Ascending aorta (tissue), 2 donors: ENCODE data around the gene RELL2. TPM values are rescaled to one million over a fixed set of nuclear protein-coding genes. Genes with fewer than 3 reads are reported as not detected.

ENCODE experiments used
- DNase-seq, 2 donors: peaks; one replicate each; pipeline ENCODE4 v3.0.0-alpha.2; 2019; ENCODE audit warnings: low spot score in 2 of 2
- H3K27ac ChIP-seq, 2 donors: fragments of 200-600 bp; sonication (generic); one replicate each; pipeline ENCODE4 v1.5.1; 2016 to 2017; ENCODE audit warnings: mild to moderate bottlenecking in 1 of 2
- H3K27me3 ChIP-seq: fragments of 200-600 bp; sonication (generic); one replicate; pipeline ENCODE4 v1.5.1; 2017
- H3K36me3 ChIP-seq, 2 donors: fragments of 200-600 bp; sonication (generic); one replicate each; pipeline ENCODE4 v1.5.1; 2016
- H3K4me1 ChIP-seq, 2 donors: fragments of 200-600 bp; sonication (generic); one replicate each; pipeline ENCODE4 v1.5.1; 2016 to 2017; ENCODE audit warnings: mild to moderate bottlenecking in 1 of 2
- H3K4me3 ChIP-seq, 2 donors: fragments of 200-600 bp; sonication (generic); one replicate each; pipeline ENCODE4 v1.5.1; 2016 to 2017; ENCODE audit warnings: mild to moderate bottlenecking in 1 of 2
- H3K9me3 ChIP-seq, 2 donors: fragments of 200-600 bp; sonication (generic); one replicate each; pipeline ENCODE4 v1.5.1; 2016
- intact Hi-C: fragments of 100-400 bp; cut with DNase I; formaldehyde crosslinking; loops from one replicate; pipeline ENCODE4 v1.15.1; 2023
- total RNA-seq: library from RNA; depleted of rRNA; stranded (reverse); fragments of >200 nt; gene quantifications from one replicate; pipeline ENCODE4 v1.1.0, GENCODE V29; 2016
- TF ChIP-seq, protein P1 (sequence below), 3 experiments: fragments of 200-600 bp in 2 of 3; fragments of 450-650 bp in 1 of 3; sonication (generic) in 2 of 3; IDR thresholded peaks; one replicate each; pipeline ENCODE4 v1.5.1; 2016 to 2019; ENCODE audit warnings: antibody characterized with exemption in 3 of 3, mild to moderate bottlenecking in 1 of 3, moderate library complexity in 1 of 3

Gene RELL2
- total RNA-seq, 1 donor from 2014 or later = 1.4 TPM

DNA sequence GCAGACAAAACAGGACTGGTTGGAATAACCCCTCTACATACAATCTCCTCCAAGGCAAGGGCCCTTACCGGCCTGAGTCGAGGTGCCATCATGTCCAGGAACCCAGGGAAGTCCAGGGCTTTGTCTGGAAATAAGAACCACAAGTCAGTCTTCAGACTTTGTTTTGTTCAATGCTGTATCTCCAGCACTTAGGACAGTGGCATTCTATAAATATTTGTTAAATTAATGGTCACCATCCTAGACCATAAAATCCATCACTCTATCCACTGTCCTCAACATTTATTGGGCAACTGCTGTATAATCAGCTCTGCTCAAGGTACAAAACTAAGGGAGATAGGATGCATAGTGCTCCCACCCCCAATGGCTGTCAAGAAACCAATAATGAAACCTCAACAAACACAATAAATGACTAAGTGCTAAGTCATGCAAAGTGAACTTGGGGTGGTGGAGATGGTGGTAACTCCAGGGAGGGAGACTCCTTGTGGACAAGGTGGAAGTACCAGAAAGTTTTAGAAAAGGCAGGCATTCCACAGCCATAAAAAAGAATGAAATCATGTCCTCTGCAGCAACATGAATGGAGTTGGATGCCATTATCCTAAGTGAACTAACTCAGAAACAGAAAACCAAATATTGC lies 5.0 kb downstream of the RELL2 start:
- intact Hi-C loops = no loop called here
- Histone ChIP-seq H3K36me3 (peaks cover 26 to 50% of the 10 kb centered on the region in 2 donors), H3K4me1 (peaks cover 8 to 9% of the 10 kb centered on the region in 2 donors), H3K27me3 (no peaks in the 10 kb centered on the region), H3K9me3 (no peaks in the 10 kb centered on the region), H3K4me3 (no peak overlapping the region), H3K27ac (no peak overlapping the region)
- TF ChIP-seq, protein P1, sequence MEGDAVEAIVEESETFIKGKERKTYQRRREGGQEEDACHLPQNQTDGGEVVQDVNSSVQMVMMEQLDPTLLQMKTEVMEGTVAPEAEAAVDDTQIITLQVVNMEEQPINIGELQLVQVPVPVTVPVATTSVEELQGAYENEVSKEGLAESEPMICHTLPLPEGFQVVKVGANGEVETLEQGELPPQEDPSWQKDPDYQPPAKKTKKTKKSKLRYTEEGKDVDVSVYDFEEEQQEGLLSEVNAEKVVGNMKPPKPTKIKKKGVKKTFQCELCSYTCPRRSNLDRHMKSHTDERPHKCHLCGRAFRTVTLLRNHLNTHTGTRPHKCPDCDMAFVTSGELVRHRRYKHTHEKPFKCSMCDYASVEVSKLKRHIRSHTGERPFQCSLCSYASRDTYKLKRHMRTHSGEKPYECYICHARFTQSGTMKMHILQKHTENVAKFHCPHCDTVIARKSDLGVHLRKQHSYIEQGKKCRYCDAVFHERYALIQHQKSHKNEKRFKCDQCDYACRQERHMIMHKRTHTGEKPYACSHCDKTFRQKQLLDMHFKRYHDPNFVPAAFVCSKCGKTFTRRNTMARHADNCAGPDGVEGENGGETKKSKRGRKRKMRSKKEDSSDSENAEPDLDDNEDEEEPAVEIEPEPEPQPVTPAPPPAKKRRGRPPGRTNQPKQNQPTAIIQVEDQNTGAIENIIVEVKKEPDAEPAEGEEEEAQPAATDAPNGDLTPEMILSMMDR (IDR thresholded peaks at IDR 0.05) = no peak
- no peak for DNase-seq

DNA sequence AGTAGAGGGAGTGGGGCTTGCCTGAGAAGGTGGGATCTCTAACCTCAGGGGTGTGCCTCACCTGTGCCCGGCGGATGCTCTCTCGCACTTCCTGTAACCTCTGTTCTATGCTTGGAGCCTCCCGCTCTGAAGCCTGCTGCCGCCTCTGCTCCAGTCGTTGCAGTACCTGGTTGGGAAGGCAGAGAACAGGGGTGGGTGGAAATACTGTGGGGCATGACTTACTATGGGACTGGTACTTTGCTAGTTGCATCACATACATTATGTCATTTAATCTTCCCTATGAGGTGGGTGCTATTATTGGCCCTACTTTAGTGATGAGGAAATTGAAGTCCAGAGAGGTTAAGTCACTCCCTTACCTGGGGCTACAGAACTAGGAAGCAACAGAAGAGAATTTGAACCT lies 9.2 kb downstream of the RELL2 start:
- no peak overlapping the region for H3K27ac ChIP-seq
- H3K9me3 ChIP-seq = no peaks in the 10 kb centered on the region
- no peak for DNase-seq
- intact Hi-C loops = no loop called here
- peaks cover 31 to 62% of the 10 kb centered on the region in 2 donors for H3K36me3 ChIP-seq
- TF ChIP-seq, protein P1 (IDR thresholded peaks at IDR 0.05) = no peak
- no peaks in the 10 kb centered on the region for H3K27me3 ChIP-seq
- peaks cover 0 to 9% of the 10 kb centered on the region in 2 donors for H3K4me1 ChIP-seq
- H3K4me3 ChIP-seq = no peak overlapping the region

DNA sequence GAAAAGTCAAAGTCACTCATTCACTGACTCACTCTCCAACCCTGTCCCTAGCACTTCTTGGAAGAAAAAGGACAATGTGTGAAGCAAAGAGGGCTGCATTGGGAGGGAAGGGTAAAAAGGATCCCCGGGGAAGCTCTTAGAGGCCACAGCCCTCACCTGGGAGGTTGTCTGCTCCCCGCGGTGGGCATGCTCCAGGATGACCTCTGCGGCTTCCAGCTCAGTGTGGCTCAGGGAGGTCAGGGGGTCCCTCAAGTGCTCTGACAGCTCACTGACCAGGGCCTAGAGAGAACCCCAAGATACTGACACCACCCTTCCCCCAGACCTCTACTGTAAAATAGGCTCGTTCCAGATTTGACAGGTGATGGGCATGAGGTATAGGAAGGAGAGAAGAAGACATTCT lies 10.4 kb downstream of the RELL2 start:
- H3K9me3 ChIP-seq = no peaks in the 10 kb centered on the region
- no peak overlapping the region for H3K27ac ChIP-seq
- intact Hi-C loops = no loop called here
- TF ChIP-seq, protein P1 (IDR thresholded peaks at IDR 0.05) = no peak
- peaks cover 0 to 12% of the 10 kb centered on the region in 2 donors for H3K4me1 ChIP-seq
- H3K36me3 ChIP-seq = peaks cover 31 to 56% of the 10 kb centered on the region in 2 donors
- no peaks in the 10 kb centered on the region for H3K27me3 ChIP-seq
- no peak overlapping the region for H3K4me3 ChIP-seq
- DNase-seq = peak in 1 of 2 donors; percentile 58

DNA sequence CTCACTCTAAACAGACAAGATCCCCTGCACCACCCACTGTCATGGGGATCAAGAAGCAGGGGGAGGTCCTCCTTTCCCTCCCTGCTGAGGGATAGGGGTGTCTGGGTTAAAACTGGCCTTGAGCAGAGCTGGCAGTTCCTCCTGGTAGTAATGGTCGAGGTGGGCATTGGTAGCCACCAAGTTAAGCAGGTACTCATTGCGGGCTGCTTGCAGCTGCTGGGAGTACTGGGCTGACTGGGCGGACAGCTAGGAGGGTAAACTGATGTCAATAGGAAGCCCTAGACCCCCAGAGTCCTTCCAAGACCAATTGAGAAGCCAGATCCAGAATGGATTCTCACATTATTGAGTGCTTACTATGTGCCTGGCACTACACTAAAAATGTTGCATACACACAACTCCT lies 11.1 kb downstream of the RELL2 start:
- TF ChIP-seq, protein P1 (IDR thresholded peaks at IDR 0.05) = no peak
- DNase-seq = peak in 1 of 2 donors; percentile 56
- intact Hi-C loops = no loop called here
- peaks cover 0 to 12% of the 10 kb centered on the region in 2 donors for H3K4me1 ChIP-seq
- H3K4me3 ChIP-seq = no peak overlapping the region
- H3K27me3 ChIP-seq = no peaks in the 10 kb centered on the region
- H3K36me3 ChIP-seq = peaks cover 31 to 53% of the 10 kb centered on the region in 2 donors
- no peak overlapping the region for H3K27ac ChIP-seq
- H3K9me3 ChIP-seq = no peaks in the 10 kb centered on the region

DNA sequence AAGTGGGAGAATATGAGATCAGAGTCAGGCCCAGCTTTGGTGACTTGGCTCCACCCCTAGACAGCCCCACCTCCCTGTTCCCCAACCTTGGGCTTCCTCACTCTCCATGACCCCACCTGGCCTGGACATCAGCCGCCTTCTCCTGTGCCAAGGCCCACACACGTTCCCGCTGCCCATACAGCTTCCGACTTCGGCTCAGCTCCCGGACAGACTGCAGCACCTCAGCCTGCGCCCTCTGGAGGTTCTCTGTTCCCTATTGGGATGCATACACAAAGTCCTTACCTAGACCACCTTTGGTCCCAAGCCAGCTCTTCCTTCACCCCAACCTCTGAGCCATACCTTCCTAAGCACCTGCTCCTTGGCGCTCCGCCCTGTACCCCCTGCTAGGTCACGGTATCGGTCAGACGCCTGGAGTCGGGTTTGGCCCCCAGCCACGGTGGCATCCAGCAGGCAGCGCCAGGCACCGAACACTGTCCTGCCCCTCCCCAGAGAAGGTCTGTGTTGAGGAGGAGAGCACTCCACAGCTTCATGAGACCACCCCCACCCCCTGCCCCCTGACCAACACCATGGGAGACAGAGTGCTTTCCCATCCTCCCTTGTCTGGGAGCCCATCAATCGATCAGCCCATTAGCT lies 12.4 kb downstream of the RELL2 start:
- DNase-seq = peak in 1 of 2 donors; percentile 63
- H3K36me3 ChIP-seq = peaks cover 26 to 40% of the 10 kb centered on the region in 2 donors
- no peaks in the 10 kb centered on the region for H3K27me3 ChIP-seq
- TF ChIP-seq, protein P1 (IDR thresholded peaks at IDR 0.05) = no peak
- no peak overlapping the region for H3K4me3 ChIP-seq
- peaks cover 0 to 12% of the 10 kb centered on the region in 2 donors for H3K4me1 ChIP-seq
- H3K27ac ChIP-seq = no peak overlapping the region
- no peaks in the 10 kb centered on the region for H3K9me3 ChIP-seq
- intact Hi-C loops = no loop called here
